Omental fat pad (tissue), 4 donors: Measurements from ENCODE around the gene MRRF. TPM values are rescaled to one million over a fixed set of nuclear protein-coding genes. Genes with fewer than 3 reads are reported as not detected.

Experiments
- ATAC-seq: fragments of 150-250 bp; one replicate; pipeline ENCODE4 v1.9.1; 2016; ENCODE audit warnings: mild to moderate bottlenecking, moderate library complexity; ENCODE audit not compliant: low FRiP score
- DNase-seq: peaks from one replicate; pipeline ENCODE4 v3.0.0-alpha.2; 2019; ENCODE audit warnings: low spot score
- total RNA-seq, 4 donors: library from RNA; depleted of rRNA; stranded (reverse); fragments of >200 nt; gene quantifications; one replicate each; pipeline ENCODE4 v1.1.0, GENCODE V29; 2016
- TF ChIP-seq, protein P1 (sequence below), 3 donors: fragments of 450-650 bp; IDR thresholded peaks; one replicate each; pipeline ENCODE4 v1.5.1; 2016 to 2017; ENCODE audit warnings: antibody characterized with exemption in 3 of 3, mild to moderate bottlenecking in 3 of 3, moderate library complexity in 2 of 3

The MRRF gene
- total RNA-seq, 4 donors from 2014 or later: 31.2 to 44.6 (median 38.1) TPM

DNA sequence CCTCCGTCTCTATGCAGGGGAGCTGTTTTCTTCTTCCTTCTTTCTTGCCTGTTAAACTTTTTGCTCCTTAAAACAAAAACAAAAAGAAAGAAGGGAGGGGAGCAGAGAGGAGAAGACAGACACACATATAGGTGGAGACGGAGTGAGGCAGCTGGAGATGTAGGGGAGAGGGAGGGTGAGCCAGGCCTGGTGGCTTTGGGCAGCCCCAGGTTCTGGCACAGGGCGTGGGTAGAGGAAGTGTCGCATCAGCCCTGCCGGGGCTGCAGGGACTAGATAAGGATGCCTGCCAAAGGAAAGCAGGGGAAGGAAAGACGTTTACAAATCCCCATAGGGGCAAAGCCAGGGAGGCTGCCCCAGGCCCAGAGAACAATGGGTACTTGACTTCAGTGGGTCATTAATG, 67.4 kb downstream of the MRRF start:
- TF ChIP-seq, protein P1, sequence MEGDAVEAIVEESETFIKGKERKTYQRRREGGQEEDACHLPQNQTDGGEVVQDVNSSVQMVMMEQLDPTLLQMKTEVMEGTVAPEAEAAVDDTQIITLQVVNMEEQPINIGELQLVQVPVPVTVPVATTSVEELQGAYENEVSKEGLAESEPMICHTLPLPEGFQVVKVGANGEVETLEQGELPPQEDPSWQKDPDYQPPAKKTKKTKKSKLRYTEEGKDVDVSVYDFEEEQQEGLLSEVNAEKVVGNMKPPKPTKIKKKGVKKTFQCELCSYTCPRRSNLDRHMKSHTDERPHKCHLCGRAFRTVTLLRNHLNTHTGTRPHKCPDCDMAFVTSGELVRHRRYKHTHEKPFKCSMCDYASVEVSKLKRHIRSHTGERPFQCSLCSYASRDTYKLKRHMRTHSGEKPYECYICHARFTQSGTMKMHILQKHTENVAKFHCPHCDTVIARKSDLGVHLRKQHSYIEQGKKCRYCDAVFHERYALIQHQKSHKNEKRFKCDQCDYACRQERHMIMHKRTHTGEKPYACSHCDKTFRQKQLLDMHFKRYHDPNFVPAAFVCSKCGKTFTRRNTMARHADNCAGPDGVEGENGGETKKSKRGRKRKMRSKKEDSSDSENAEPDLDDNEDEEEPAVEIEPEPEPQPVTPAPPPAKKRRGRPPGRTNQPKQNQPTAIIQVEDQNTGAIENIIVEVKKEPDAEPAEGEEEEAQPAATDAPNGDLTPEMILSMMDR (IDR thresholded peaks at IDR 0.05): no peak
- no peak for ATAC-seq
- no peak for DNase-seq

DNA sequence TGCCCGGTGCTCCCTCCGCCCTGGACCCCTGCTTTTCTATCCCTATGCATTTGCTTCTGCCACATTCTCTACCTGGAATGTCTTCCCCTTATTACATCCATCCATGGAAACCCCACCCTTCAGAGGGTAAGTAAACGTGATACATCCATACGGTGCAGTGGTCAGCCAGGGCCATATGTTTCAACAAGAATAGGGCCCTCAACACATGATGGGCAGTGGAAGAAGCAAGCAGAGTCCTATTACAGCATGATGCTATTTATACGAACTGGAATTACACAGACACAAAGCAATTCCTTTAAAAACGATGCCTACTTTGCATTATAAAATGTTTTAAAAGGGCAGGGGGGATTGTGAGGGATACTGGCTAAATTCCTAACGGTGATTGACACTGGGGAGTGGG, 68.0 kb downstream of the MRRF start:
- no peak for DNase-seq
- TF ChIP-seq, protein P1 (IDR thresholded peaks at IDR 0.05): no peak

DNA sequence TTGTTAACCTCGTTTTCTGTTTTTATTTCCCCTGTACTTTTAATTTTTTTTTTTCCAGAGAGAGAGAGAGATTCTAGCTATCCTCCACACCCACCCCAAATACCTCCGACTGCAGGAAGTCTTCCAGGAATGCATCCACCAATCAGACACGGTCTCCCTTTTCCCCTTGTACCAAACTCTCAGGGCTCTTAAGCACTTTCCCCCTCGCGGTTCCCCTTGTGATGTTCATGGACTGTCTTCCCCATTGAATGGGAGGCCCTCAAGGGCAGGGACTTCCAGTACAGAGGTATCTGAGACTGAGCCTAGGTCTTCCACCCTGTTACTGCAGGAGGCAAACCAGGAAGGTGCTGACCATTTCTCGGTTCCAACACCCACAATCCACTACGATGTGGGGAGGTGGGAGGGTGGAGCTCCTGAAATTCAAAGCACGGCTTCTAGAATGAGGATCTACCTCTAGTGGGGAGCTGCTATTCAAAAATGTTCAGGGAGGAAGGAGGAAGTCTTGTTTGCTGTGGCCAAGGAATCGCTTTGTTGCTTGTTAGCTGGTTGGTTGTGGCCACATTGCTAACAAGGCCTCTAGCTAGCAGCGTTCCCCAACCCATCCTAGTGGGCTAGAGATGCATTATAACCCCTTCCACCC, 68.6 kb downstream of the MRRF start:
- DNase-seq (no peak), ATAC-seq (no peak)
- TF ChIP-seq, protein P1 (IDR thresholded peaks at IDR 0.05): no peak

More for the DNA sequence above, 68.0 kb downstream of the MRRF start:
- no peak for ATAC-seq

DNA sequence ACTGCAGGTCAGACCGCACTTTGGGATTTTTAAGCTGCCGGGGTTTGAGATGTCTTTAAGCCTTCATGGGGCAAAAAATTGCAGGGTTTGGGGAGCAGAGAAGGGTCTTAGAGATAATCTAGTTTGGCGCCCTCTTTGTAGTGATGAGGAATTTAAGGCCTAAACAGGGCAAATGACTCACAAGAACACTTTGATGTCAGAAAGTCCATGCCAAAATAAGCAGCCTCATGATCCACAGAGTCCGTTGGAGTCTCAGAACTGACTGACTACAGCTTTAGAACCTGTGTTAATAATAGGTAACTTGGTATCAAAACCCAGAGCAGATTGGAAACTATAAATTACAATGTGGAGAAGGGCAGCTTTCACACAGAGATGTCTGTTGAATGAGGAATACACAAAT, 70.2 kb downstream of the MRRF start:
- DNase-seq (no peak), ATAC-seq (no peak)
- TF ChIP-seq, protein P1 (IDR thresholded peaks at IDR 0.05): no peak

DNA sequence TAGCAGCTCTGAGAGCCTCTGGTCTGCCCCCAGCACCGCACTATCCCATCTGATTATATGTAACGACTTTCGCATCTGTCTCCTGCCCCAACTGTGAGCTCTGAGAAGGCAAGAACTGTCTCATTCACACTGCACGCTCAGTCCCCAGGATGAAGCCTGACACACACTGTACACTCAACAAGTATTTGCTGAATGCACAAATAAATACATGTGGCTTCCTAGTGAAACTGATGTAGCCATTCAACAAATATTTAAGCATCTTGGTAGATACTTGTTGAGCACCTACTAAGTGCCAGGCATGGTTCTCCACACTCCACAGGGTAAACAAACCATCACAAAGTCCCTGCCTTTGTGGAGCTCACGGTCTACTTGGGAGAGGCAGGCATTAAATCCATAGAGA, 71.5 kb downstream of the MRRF start:
- DNase-seq (no peak), ATAC-seq (no peak)
- TF ChIP-seq, protein P1 (IDR thresholded peaks at IDR 0.05): no peak

DNA sequence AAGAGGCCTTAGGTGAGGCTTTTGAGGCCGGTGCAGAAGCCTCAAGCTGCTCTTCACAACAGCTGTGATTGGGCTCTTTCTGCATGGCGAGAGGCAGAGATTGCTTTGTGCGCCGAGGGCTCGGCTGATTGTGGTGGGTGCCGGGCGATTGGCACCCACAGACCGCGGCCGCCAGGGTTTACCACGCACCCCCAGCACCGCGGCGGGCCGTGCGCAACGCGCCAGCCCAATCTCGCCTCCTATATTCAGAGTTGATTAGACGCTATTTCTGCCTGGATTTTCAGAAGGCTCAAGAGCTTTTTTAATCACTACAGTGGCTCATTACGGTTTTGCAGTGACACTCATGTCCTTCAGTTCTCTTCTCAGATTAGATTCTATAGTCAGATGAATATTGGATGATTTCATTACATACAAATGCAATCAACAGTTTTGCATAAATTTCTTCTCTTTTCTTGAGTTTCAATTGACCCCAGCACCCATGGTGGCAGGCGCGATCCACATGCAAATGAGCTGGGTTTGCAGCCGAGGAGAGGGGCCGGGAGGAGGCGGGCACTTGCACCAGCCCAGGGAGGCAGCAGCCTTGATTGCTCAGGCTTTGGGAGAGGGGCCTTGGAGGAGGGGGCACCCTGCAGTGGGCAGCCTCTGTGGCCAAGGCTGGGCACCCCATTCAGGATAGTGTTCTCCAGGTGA, 72.3 kb downstream of the MRRF start:
- TF ChIP-seq, protein P1 (IDR thresholded peaks at IDR 0.05): no peak
- DNase-seq (no peak), ATAC-seq (no peak)

DNA sequence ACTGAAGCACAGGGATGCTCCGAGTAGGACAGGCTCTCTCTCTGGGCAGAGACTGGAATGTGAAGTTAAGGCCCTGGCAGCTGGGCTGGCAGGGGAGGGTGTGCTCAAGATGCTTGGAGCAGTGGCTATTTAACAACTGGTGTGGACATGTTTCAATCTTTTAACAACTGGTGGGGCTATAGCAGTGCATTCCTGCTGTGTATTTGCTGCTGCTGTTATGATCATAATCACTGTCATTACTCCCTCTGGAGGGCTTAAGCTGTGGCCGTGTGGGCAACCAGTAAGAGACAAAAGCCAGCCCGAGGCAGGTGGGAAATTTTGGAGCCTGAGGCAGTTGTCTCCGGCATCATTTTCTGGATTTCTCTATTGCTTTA, 72.9 kb downstream of the MRRF start:
- ATAC-seq (no peak), DNase-seq (no peak)
- TF ChIP-seq, protein P1 (IDR thresholded peaks at IDR 0.05): no peak
